ENCODE results near the gene COQ9.

DNA sequence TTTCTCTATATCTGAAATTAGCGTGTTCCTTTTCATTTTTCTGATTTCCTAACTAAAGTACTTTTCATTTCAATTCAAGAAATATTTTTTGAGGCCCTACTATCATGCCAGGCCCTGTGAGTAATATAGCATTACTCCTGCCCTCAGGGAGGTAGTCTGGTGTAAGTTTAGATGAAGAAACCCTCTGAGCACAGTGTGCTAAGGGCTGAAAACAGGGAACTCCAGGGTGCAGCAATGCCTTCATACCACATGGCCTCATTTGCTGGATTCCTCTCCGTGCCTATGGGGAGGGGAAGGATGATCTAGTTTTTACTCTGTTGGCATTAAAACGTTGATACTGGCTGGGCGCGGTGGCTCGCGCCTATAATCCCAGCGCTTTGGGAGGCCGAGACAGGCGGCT lies 4.7 kb downstream of the COQ9 start:
- TF ChIP-seq, protein P1, sequence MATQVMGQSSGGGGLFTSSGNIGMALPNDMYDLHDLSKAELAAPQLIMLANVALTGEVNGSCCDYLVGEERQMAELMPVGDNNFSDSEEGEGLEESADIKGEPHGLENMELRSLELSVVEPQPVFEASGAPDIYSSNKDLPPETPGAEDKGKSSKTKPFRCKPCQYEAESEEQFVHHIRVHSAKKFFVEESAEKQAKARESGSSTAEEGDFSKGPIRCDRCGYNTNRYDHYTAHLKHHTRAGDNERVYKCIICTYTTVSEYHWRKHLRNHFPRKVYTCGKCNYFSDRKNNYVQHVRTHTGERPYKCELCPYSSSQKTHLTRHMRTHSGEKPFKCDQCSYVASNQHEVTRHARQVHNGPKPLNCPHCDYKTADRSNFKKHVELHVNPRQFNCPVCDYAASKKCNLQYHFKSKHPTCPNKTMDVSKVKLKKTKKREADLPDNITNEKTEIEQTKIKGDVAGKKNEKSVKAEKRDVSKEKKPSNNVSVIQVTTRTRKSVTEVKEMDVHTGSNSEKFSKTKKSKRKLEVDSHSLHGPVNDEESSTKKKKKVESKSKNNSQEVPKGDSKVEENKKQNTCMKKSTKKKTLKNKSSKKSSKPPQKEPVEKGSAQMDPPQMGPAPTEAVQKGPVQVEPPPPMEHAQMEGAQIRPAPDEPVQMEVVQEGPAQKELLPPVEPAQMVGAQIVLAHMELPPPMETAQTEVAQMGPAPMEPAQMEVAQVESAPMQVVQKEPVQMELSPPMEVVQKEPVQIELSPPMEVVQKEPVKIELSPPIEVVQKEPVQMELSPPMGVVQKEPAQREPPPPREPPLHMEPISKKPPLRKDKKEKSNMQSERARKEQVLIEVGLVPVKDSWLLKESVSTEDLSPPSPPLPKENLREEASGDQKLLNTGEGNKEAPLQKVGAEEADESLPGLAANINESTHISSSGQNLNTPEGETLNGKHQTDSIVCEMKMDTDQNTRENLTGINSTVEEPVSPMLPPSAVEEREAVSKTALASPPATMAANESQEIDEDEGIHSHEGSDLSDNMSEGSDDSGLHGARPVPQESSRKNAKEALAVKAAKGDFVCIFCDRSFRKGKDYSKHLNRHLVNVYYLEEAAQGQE (IDR thresholded peaks at IDR 0.05; ENCODE audit: insufficient replicate concordance, low read depth) = no peak
- TF ChIP-seq, protein P2, sequence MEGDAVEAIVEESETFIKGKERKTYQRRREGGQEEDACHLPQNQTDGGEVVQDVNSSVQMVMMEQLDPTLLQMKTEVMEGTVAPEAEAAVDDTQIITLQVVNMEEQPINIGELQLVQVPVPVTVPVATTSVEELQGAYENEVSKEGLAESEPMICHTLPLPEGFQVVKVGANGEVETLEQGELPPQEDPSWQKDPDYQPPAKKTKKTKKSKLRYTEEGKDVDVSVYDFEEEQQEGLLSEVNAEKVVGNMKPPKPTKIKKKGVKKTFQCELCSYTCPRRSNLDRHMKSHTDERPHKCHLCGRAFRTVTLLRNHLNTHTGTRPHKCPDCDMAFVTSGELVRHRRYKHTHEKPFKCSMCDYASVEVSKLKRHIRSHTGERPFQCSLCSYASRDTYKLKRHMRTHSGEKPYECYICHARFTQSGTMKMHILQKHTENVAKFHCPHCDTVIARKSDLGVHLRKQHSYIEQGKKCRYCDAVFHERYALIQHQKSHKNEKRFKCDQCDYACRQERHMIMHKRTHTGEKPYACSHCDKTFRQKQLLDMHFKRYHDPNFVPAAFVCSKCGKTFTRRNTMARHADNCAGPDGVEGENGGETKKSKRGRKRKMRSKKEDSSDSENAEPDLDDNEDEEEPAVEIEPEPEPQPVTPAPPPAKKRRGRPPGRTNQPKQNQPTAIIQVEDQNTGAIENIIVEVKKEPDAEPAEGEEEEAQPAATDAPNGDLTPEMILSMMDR (IDR thresholded peaks at IDR 0.05; ENCODE audit: insufficient read depth, low read length) = no peak
- TF ChIP-seq POLR2AphosphoS5 (IDR thresholded peaks at IDR 0.05; ENCODE audit: low read depth) (no peak), SPI1 (IDR thresholded peaks at IDR 0.05; ENCODE audit: borderline replicate concordance, low read depth) (no peak), GABPA (IDR thresholded peaks at IDR 0.05; ENCODE audit: low read depth) (no peak)

Data from HL-60 (cell line).